Activated CD4-positive, alpha-beta T cell treated with anti-CD3 and anti-CD28 coated beads, Interleukin-2, amount 10 ng/mL, durations not matched to agents 24 days and 14 days (primary cell): Measurements from ENCODE around the gene AHDC1. TPM values are rescaled to one million over a fixed set of nuclear protein-coding genes. Genes with fewer than 3 reads are reported as not detected.

Source experiments
- DNase-seq: peaks from one replicate; pipeline ENCODE4 v3.0.0; 2022
- H3K27ac Mint-ChIP-seq: one replicate; pipeline ENCODE4 v1.8.0; 2022; ENCODE audit warnings: mild to moderate bottlenecking, mixed read lengths
- H3K27me3 Mint-ChIP-seq: one replicate; pipeline ENCODE4 v1.8.0; 2022; ENCODE audit warnings: mixed read lengths
- H3K36me3 Mint-ChIP-seq: one replicate; pipeline ENCODE4 v1.8.0; 2022; ENCODE audit warnings: low read depth, mild to moderate bottlenecking, mixed read lengths
- H3K4me1 Mint-ChIP-seq: one replicate; pipeline ENCODE4 v1.8.0; 2021; ENCODE audit warnings: mixed read lengths
- H3K4me3 Mint-ChIP-seq: one replicate; pipeline ENCODE4 v1.8.0; 2022; ENCODE audit warnings: mild to moderate bottlenecking, moderate library complexity, mixed read lengths
- H3K9me3 Mint-ChIP-seq: one replicate; pipeline ENCODE4 v1.8.0; 2021; ENCODE audit warnings: mixed read lengths
- intact Hi-C: fragments of 100-400 bp; cut with micrococcal nuclease; formaldehyde crosslinking; loops from one replicate; pipeline ENCODE4 v1.15.1; 2023
- total RNA-seq: library from RNA; stranded (reverse); gene quantifications from 2 replicates; pipeline ENCODE4 v1.2.3, GENCODE V29; 2022

Gene AHDC1
- total RNA-seq, 1 donor from 2014 or later = 33.9 TPM

DNA sequence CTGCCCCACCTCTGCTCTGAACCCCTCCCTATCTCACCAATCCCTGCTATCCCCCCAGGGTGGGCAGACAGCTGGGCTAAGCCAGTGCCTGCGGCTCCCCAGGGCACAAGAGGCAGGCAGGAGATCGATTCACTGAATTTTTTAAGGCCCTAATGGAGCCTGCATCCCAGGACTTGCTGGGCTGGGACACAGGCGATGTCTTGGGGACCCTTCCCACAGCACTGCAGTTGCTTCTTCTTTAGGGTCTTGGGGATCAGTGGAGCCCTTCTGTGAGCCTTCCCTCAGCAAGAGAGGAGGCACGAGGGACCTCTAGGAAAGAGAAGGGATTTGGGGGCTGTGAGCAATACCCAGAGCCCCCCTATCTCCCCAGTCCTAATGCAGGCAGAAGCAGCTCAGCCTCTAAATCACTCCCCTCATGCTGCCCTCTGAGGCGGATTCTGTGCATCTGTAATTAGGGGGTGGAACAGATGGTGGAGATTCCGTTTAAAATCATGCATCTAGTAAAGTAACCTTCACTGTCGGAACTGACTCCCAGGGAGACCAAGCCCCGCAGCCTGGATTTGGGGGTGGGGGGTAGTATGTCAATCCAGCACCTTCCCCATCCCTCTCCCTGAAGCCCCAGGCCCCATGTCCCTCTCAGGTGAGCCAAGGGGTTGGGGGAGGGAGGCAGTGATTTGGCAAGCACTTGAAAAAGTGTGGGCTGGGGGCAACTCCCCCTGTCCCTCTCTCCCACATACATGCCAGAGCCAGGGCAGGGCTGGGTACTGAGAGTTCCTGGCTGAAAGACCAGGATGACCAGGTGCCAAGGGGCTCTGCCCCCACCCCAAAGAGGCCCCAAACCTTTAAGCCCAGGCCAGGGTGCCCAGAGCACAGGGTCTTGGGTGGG lies 10.0 kb downstream of the AHDC1 start:
- DNase-seq = no peak
- peaks cover 10% of the 10 kb centered on the region for H3K4me1 Mint-ChIP-seq
- H3K9me3 Mint-ChIP-seq = no peaks in the 10 kb centered on the region
- no peak overlapping the region for H3K27ac Mint-ChIP-seq
- no peaks in the 10 kb centered on the region for H3K27me3 Mint-ChIP-seq
- H3K36me3 Mint-ChIP-seq = peaks cover 2% of the 10 kb centered on the region
- intact Hi-C loops = loop anchor here (2.0 kb wide), 1 partner anchor 71 kb away; no protein-coding TSS in a partner anchor
- no peak overlapping the region for H3K4me3 Mint-ChIP-seq

- H3K27ac Mint-ChIP-seq = no peak overlapping the region
- no peaks in the 10 kb centered on the region for H3K9me3 Mint-ChIP-seq
- DNase-seq = no peak
- no peaks in the 10 kb centered on the region for H3K27me3 Mint-ChIP-seq
- intact Hi-C loops = no loop called here
- H3K36me3 Mint-ChIP-seq = peaks cover 2% of the 10 kb centered on the region
- no peak overlapping the region for H3K4me3 Mint-ChIP-seq
- H3K4me1 Mint-ChIP-seq = peaks cover 5% of the 10 kb centered on the region
These were observed 10.8 kb downstream of the AHDC1 start for GRCh38 chr1:27592931-27593677.

GRCh38 chr1:27592232-27592930 lies 11.6 kb downstream of the AHDC1 start:
- Mint-ChIP-seq H3K27ac (no peak overlapping the region), H3K9me3 (no peaks in the 10 kb centered on the region), H3K4me1 (peaks cover 5% of the 10 kb centered on the region), H3K4me3 (no peak overlapping the region), H3K27me3 (no peaks in the 10 kb centered on the region), H3K36me3 (no peaks in the 10 kb centered on the region)
- intact Hi-C loops = no loop called here
- no peak for DNase-seq

DNA sequence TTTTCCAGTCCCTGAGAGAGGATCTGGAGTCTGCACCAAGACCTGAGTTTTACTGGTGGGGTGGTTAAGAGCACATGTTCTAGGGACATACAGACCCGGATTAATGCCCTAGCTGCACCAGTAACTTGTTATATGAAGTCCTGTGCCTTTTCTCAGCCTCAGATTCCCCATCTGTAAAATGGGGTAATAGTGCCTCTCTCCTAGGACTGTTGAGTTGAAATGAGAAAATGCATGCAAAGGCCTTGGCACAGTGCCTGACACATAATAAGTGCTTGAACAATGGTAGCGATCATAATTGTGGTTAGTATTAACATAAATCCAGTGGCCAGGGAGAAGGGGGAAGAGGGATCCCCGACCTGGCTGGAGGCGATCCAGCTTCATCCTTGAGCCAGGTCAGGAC lies 12.3 kb downstream of the AHDC1 start:
- DNase-seq = no peak
- no peak overlapping the region for H3K4me3 Mint-ChIP-seq
- intact Hi-C loops = no loop called here
- H3K27ac Mint-ChIP-seq = no peak overlapping the region
- peaks cover 5% of the 10 kb centered on the region for H3K4me1 Mint-ChIP-seq
- no peaks in the 10 kb centered on the region for H3K9me3 Mint-ChIP-seq
- H3K36me3 Mint-ChIP-seq = no peaks in the 10 kb centered on the region
- no peaks in the 10 kb centered on the region for H3K27me3 Mint-ChIP-seq

DNA sequence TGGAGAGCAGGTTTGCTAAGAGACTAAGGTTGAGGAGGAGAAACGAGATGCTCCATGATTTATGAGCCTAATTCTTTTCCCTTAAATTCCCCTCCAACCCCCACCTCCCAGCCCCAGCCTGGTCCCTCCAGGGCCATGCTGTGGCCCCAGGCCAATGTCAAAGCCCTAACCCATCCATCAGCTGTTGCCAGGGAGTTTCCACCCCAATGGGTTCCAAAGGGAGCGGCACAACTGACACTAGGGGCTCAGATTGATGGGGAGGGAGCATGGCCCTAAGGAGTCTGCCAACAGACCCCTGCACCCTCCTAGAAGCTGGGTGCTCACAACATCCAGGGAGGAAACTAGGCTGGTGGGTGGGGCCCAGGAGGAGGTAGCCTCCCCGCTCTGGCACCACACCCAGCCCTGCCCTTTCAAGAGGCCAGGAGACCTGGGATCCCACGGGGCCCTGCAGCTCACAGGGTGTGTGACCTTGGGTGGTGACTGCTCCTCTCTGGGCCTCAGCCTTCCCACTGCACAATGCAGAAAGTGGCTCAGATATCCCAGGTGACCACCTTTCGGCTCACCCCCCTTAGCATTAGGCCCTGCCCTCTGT lies 12.9 kb downstream of the AHDC1 start:
- Mint-ChIP-seq H3K36me3 (no peaks in the 10 kb centered on the region), H3K27ac (no peak overlapping the region), H3K9me3 (no peaks in the 10 kb centered on the region), H3K4me1 (peaks cover 5% of the 10 kb centered on the region), H3K27me3 (no peaks in the 10 kb centered on the region), H3K4me3 (no peak overlapping the region)
- intact Hi-C loops = no loop called here
- DNase-seq = no peak

DNA sequence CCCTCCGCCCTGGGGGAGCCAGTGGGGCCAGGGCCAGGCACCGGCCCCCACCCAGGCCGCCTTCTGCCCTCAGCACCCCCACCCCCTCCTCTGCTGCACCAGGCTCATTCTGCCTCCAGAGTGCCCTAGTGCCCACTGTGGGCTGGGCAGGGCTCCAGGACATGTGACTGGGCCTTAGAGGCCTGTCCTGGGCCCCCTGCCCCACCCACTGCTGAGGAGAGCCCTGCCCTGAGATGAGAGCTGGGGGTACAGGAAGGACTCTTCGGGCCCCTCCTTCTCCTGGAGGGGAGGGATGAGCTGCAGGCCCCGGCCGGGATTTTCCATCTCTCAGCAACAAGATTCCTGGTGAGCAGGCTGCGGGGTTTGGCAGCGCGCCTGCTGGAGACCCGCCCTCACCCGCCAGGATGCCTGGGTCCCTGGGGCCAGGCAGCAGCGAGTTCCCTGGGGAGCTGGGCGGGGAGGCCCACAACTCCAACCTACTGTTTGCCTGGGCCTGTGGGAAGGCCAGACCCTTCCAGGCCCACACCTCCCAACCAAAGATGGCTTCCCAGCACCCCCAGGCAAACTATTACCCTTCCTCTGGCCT lies 14.0 kb downstream of the AHDC1 start:
- no peak for DNase-seq
- Mint-ChIP-seq H3K4me1 (peaks cover 5% of the 10 kb centered on the region), H3K27me3 (no peaks in the 10 kb centered on the region), H3K4me3 (no peak overlapping the region), H3K9me3 (no peaks in the 10 kb centered on the region), H3K36me3 (no peaks in the 10 kb centered on the region), H3K27ac (no peak overlapping the region)
- intact Hi-C loops = no loop called here

DNA sequence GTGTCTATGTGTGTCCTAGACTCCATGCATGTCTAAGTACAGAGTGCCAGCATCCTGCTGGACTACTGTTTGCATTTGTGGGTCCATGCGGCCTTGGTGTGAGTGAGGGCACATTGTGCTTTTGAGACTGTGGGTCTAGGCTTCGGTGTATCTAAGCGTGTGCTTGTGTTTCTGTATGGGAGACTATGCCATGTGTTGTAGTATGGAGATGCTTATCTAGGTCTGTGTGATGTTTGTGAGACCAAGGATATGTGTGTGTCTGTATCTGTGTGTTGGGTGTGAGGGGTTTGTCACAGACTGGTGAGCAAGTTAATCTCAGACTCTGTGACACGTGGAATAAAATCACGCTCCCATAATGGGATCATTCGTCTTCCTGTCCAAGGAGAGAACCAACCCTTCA lies 14.5 kb downstream of the AHDC1 start:
- Mint-ChIP-seq H3K4me1 (peaks cover 5% of the 10 kb centered on the region), H3K4me3 (no peak overlapping the region), H3K27ac (no peak overlapping the region), H3K36me3 (no peaks in the 10 kb centered on the region), H3K9me3 (no peaks in the 10 kb centered on the region), H3K27me3 (no peaks in the 10 kb centered on the region)
- intact Hi-C loops = no loop called here
- DNase-seq = no peak

DNA sequence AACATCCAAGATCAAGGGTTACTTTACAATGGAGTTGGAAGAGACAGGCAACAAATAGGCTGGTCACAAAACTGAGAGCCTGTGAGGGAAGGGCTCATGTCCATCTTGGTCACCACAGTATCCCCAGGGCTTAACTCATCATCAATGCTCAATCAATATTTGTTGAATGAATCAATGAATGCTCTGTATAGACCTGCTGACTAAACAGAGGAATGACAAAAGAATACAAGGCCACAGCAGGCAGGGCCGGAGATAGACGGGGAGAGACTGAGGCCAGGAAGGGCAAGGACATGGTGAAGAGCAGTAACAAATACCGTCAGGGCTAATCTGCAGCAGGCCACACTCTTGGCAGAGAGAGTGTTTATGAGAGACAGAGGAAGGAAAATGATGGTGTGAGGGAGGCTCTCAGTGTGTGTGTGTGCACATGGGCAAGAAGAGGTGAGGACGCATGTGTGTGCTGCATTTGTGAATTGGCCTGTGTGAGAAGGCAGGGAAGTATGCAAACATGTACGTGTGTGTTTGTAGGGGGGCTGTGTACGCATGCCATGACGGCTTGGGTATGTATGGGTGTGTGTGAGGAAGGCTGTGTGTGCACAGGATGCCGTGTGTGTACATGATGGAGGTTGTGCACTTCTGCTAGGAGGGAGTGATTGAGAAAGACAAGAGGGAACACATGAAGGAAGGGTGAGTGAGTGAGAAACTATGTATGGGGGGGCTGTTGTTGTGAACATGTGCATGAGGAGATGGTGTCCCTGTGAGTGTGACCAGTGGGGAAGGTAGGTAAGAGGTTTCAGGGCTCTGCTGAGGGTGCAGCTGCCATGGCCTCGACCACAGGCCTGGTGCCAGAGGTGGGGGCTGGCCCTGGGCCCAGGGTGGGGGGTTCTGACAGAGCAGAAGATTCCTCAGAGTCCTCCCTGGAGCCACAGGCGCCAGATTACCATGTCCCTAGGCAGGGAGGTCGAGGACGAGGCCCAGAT lies 15.4 kb downstream of the AHDC1 start:
- no peaks in the 10 kb centered on the region for H3K27me3 Mint-ChIP-seq
- H3K4me3 Mint-ChIP-seq = no peak overlapping the region
- H3K36me3 Mint-ChIP-seq = peaks cover under 1% of the 10 kb centered on the region
- no peak overlapping the region for H3K27ac Mint-ChIP-seq
- intact Hi-C loops = no loop called here
- no peaks in the 10 kb centered on the region for H3K9me3 Mint-ChIP-seq
- no peak for DNase-seq
- H3K4me1 Mint-ChIP-seq = peaks cover 5% of the 10 kb centered on the region

DNA sequence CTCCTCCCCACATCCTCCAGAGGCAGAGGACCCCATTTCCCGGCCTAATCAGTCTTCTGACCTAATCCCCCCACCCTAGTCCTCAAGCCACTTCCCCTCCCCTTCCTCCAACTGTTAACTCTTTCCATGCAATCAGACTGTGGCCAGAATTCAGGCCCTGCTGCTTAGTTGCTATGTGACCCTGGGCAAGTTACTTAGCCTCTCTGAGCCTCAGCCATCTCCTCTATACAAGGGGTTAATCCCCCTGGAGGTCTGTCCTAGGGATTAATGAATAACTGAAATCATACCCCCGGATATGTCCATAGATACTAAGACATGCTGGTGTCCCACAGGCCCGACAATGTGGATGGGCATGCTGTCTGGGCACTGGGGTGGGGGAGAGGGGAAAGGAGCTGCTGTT lies 18.3 kb downstream of the AHDC1 start:
- Mint-ChIP-seq H3K4me1 (peaks cover 6% of the 10 kb centered on the region), H3K27ac (no peak overlapping the region), H3K4me3 (no peak overlapping the region), H3K9me3 (no peaks in the 10 kb centered on the region), H3K27me3 (no peaks in the 10 kb centered on the region), H3K36me3 (peaks cover 13% of the 10 kb centered on the region)
- intact Hi-C loops = no loop called here
- no peak for DNase-seq

DNA sequence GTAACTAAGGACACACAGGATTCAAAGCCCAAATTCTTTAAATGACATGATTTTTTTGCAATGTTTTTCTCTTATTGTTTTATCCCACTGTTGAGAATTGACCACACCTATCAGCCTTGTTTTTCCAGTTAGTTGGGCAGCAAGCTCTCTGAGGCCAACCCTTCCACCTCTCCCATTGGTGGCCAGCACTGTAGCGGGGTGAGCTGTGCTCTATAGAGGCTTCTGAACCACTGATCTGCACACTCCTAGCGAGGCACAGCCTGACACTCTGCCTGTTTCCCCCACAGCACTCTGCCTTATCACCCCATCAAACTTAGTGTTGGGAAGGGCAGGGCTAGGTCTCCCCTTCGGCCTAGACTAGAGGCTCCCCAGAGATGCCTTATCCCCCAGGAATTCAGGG lies 19.5 kb downstream of the AHDC1 start:
- no peak for DNase-seq
- Mint-ChIP-seq H3K27ac (no peak overlapping the region), H3K9me3 (no peaks in the 10 kb centered on the region), H3K27me3 (no peaks in the 10 kb centered on the region), H3K4me1 (peaks cover 6% of the 10 kb centered on the region), H3K4me3 (no peak overlapping the region), H3K36me3 (peaks cover 13% of the 10 kb centered on the region)
- intact Hi-C loops = no loop called here

- H3K4me3 Mint-ChIP-seq = no peak overlapping the region
- H3K36me3 Mint-ChIP-seq = peaks cover 13% of the 10 kb centered on the region
- no peaks in the 10 kb centered on the region for H3K27me3 Mint-ChIP-seq
- H3K4me1 Mint-ChIP-seq = peaks cover 11% of the 10 kb centered on the region
- DNase-seq = no peak
- intact Hi-C loops = no loop called here
- no peak overlapping the region for H3K27ac Mint-ChIP-seq
- no peaks in the 10 kb centered on the region for H3K9me3 Mint-ChIP-seq
These were observed 20.5 kb downstream of the AHDC1 start for GRCh38 chr1:27583479-27583878.

- Mint-ChIP-seq H3K4me3 (no peak overlapping the region), H3K9me3 (no peaks in the 10 kb centered on the region), H3K4me1 (peaks cover 11% of the 10 kb centered on the region), H3K36me3 (peaks cover 13% of the 10 kb centered on the region), H3K27me3 (peaks cover 4% of the 10 kb centered on the region), H3K27ac (no peak overlapping the region)
- no peak for DNase-seq
- intact Hi-C loops = no loop called here
These were observed 22.1 kb downstream of the AHDC1 start for GRCh38 chr1:27581823-27582243.
